Peyer's patch (tissue), 4 donors: ENCODE results near the gene PABPC1L.

Source experiments
- POLR2A ChIP-seq, 2 donors: fragments of 450-650 bp; IDR thresholded peaks; one replicate each; pipeline ENCODE4 v1.5.1; 2017; ENCODE audit warnings: antibody characterized with exemption in 2 of 2, mild to moderate bottlenecking in 2 of 2, moderate library complexity in 2 of 2
- TF ChIP-seq, protein P1 (sequence below), 6 experiments: fragments of 450-650 bp in 4 of 6; fragments of 200-600 bp in 2 of 6; sonication (generic) in 1 of 6; IDR thresholded peaks; one replicate each; pipeline ENCODE4 v1.5.1; 2017 to 2019; ENCODE audit warnings: antibody characterized with exemption in 6 of 6, mild to moderate bottlenecking in 3 of 6, moderate library complexity in 1 of 6

DNA sequence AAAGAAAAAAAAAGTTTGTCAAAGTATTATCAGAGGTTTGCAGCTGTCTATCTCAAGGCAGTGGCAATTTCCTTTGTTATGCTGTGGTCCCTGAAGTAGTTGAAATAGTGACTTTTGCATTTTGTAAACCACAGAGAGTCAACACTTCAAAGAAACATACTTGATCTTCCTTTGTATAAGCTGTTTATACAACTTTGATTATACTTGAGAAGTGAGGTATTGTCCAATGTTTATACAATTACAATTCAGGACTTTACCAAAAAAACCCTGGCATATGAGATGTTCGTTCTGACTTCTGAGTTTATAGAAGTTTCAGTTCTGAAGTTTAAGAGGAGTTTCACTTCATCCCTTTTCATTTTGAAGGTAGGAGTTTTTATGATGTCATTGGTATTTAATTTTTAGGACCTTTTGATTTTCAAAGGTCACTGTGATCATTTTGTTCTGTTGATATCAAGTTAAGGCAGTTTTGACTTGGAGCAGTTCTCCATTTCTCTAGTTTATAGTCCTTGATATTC lies 60.4 kb downstream of the PABPC1L start:
- TF ChIP-seq, protein P1, sequence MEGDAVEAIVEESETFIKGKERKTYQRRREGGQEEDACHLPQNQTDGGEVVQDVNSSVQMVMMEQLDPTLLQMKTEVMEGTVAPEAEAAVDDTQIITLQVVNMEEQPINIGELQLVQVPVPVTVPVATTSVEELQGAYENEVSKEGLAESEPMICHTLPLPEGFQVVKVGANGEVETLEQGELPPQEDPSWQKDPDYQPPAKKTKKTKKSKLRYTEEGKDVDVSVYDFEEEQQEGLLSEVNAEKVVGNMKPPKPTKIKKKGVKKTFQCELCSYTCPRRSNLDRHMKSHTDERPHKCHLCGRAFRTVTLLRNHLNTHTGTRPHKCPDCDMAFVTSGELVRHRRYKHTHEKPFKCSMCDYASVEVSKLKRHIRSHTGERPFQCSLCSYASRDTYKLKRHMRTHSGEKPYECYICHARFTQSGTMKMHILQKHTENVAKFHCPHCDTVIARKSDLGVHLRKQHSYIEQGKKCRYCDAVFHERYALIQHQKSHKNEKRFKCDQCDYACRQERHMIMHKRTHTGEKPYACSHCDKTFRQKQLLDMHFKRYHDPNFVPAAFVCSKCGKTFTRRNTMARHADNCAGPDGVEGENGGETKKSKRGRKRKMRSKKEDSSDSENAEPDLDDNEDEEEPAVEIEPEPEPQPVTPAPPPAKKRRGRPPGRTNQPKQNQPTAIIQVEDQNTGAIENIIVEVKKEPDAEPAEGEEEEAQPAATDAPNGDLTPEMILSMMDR (IDR thresholded peaks at IDR 0.05) = no peak
- no peak for TF ChIP-seq POLR2A (IDR thresholded peaks at IDR 0.05)
